ENCODE data around the gene CTSH.

- TF ChIP-seq CTCF (conservative IDR thresholded peaks at IDR 0.05; ENCODE audit: low read depth, low read length) (no peak), EZH2 (IDR thresholded peaks at IDR 0.05; ENCODE audit: low read length, unreplicated experiment) (no peak)
These were observed 21.1 kb downstream of the CTSH start for GRCh38 chr15:78923480-78924360.
